22Rv1 (cell line): ENCODE results near the gene MGAT4C.

Experiments used
- CTCF ChIP-seq: fragments of 450-650 bp; IDR thresholded peaks from 2 replicates; pipeline ENCODE4 v1.5.1; 2017; ENCODE audit warnings: mild to moderate bottlenecking
- ZFX ChIP-seq: fragments of 450-650 bp; IDR thresholded peaks from 2 replicates; pipeline ENCODE4 v1.6.1; 2017; ENCODE audit warnings: antibody characterized with exemption, borderline replicate concordance

GRCh38 chr12:86006727-86007126 is 249.5 kb downstream of the MGAT4C start:
- TF ChIP-seq CTCF (no peak), ZFX (no peak)
